Duodenal mucosa (tissue), 2 donors: ENCODE measurements around the gene MTIF3.

Experiments
- H3K27ac ChIP-seq: one replicate; pipeline ENCODE4 v1.7.0; 2013; ENCODE audit warnings: low read depth, low read length
- H3K27me3 ChIP-seq, 2 donors: one replicate each; pipeline ENCODE4 v1.7.0; 2013; ENCODE audit warnings: low read length in 2 of 2, control low read depth in 1 of 2; ENCODE audit not compliant: insufficient read depth in 2 of 2, control insufficient read depth in 1 of 2
- H3K36me3 ChIP-seq, 2 donors: one replicate each; pipeline ENCODE4 v1.7.0; 2013; ENCODE audit warnings: low read length in 2 of 2, control low read depth in 1 of 2; ENCODE audit not compliant: insufficient read depth in 2 of 2, control insufficient read depth in 1 of 2
- H3K4me1 ChIP-seq, 2 donors: one replicate each; pipeline ENCODE4 v1.7.0; 2013; ENCODE audit warnings: low read length in 2 of 2, control low read depth in 1 of 2; ENCODE audit not compliant: insufficient read depth in 2 of 2, control insufficient read depth in 1 of 2
- H3K4me3 ChIP-seq, 2 donors: one replicate each; pipeline ENCODE4 v1.7.0; 2013; ENCODE audit warnings: low read length in 2 of 2, low read depth in 1 of 2
- H3K9ac ChIP-seq, 2 donors: one replicate each; pipeline ENCODE4 v1.7.0; 2013; ENCODE audit warnings: low read length in 2 of 2, low read depth in 1 of 2
- H3K9me3 ChIP-seq, 2 donors: one replicate each; pipeline ENCODE4 v1.7.0; 2013; ENCODE audit warnings: low read length in 2 of 2, control low read depth in 1 of 2; ENCODE audit not compliant: control insufficient read depth in 1 of 2

The MTIF3 gene

GRCh38 chr13:27481766-27482165 is 31.4 kb upstream of the MTIF3 start:
- H3K4me3 ChIP-seq = no peak overlapping the region
- H3K36me3 ChIP-seq = no peaks in the 10 kb centered on the region
- peaks cover 6 to 16% of the 10 kb centered on the region in 2 donors for H3K4me1 ChIP-seq
- no peaks in the 10 kb centered on the region for H3K9me3 ChIP-seq
- H3K9ac ChIP-seq = no peak overlapping the region
- no peaks in the 10 kb centered on the region for H3K27me3 ChIP-seq
- no peak overlapping the region for H3K27ac ChIP-seq

DNA sequence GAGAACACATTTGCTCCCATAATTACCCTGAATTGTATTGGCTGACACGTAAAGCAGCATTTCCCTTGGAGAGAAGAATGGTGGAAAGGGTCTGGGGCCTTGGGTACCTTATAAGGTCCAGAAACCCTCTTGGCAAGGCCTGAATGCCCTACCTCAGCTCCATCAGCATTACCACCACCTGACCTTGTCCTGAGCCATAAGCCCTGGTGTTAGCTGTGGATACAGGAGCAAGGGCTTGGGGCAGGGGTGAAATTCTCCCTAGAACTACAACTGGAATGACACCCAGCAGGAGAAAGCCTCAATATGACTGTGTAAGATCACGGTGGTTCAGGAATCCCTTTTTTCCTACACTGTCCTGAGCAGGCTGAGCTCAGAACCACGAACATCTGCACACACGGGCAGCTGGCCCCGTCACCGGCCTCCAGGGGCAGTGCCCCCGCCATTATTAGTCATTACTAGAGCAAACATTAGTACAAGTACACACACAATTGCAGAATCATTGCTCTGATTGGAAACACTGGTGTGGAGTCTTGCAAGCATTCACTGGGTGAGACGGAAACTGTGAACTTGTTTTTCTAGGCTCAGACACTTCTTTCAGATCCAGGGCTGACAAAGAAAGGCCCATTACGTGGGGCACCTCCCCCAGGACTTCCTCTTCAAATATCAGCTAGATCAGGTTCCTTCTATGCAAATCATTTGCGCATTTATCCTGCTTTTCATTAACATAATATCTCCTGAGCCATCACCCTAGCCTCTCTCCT is 26.8 kb upstream of the MTIF3 start:
- H3K27ac ChIP-seq = no peak overlapping the region
- H3K9ac ChIP-seq = no peak overlapping the region
- no peak overlapping the region for H3K4me3 ChIP-seq
- peaks cover 6 to 12% of the 10 kb centered on the region in 2 donors for H3K4me1 ChIP-seq
- no peaks in the 10 kb centered on the region for H3K36me3 ChIP-seq
- no peaks in the 10 kb centered on the region for H3K9me3 ChIP-seq
- H3K27me3 ChIP-seq = no peaks in the 10 kb centered on the region

DNA sequence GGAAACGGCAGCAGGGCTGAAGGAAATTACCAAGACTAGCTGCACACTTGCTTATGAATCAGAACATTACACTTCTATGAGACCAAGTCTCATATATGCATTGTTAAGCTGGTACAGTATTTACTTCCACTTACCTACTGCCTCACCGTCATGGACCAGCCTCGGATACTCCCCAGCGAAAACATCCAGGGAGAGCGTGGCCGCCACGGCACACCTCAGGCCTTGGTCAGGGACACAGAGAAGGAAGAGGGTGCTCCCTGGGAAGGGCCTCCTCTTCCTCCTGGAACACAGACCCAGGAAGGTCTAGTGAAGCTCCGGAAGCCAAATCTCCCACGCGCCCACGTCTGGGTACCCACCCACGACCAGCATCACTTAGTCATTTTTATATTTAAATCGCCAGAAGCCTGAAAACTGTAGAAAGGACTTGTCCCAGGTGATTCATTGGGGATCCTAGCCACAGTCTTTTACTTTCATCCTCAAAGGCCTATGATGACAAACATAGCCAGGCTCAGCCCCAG is 24.4 kb upstream of the MTIF3 start:
- H3K4me1 ChIP-seq = peaks cover 11 to 12% of the 10 kb centered on the region in 2 donors
- H3K36me3 ChIP-seq = no peaks in the 10 kb centered on the region
- no peak overlapping the region for H3K27ac ChIP-seq
- no peak overlapping the region for H3K9ac ChIP-seq
- no peak overlapping the region for H3K4me3 ChIP-seq
- H3K27me3 ChIP-seq = no peaks in the 10 kb centered on the region
- H3K9me3 ChIP-seq = no peaks in the 10 kb centered on the region

- no peaks in the 10 kb centered on the region for H3K27me3 ChIP-seq
- H3K4me1 ChIP-seq = peaks cover 10 to 11% of the 10 kb centered on the region in 2 donors
- no peak overlapping the region for H3K4me3 ChIP-seq
- no peak overlapping the region for H3K27ac ChIP-seq
- H3K9ac ChIP-seq = no peak overlapping the region
- no peaks in the 10 kb centered on the region for H3K9me3 ChIP-seq
- no peaks in the 10 kb centered on the region for H3K36me3 ChIP-seq
Observed at GRCh38 chr13:27472941-27473340, 22.6 kb upstream of the MTIF3 start.

- H3K9ac ChIP-seq = no peak overlapping the region
- peaks cover 5 to 10% of the 10 kb centered on the region in 2 donors for H3K4me1 ChIP-seq
- no peak overlapping the region for H3K4me3 ChIP-seq
- no peaks in the 10 kb centered on the region for H3K9me3 ChIP-seq
- H3K27me3 ChIP-seq = no peaks in the 10 kb centered on the region
- no peak overlapping the region for H3K27ac ChIP-seq
- H3K36me3 ChIP-seq = no peaks in the 10 kb centered on the region
Observed at GRCh38 chr13:27472441-27472840, 22.1 kb upstream of the MTIF3 start.

DNA sequence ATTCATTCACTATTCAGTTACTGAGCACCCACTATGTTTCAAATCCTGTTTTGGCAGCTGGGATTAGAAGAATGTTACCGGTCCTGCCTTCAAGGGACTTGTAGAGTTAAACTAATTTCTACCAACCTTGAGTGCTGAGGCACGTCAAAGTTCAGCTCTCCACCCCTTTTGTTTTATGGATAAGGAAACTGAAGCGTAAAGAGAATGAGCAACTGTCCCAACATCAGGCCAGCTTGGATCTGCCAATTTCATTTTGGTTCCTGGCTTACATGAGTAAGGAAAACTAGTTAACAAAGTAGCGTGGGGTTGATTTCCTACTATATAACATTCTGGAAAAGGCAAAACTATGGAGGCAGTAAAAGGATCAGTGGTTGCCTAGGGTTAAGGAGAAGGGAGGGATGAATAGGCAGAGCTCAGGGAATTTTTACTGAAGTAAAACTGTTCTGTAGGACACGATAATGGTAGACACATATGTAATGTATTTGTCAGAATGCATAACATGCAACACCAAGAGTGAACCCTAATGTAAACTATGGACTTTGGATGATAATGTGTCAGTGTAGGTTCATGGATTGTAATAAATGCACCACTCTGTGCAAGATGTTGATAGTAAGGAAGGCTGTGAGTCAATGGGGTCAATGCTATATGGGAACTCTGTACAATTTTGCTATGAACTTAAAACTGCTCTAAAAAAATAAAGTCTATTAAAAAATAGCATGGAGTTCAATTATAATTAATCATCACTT is 19.9 kb upstream of the MTIF3 start:
- H3K9ac ChIP-seq = no peak overlapping the region
- peak overlapping the region; percentile 30 to 37 for H3K4me3 ChIP-seq
- peaks cover 0 to 4% of the 10 kb centered on the region in 2 donors for H3K4me1 ChIP-seq
- no peak overlapping the region for H3K27ac ChIP-seq
- H3K27me3 ChIP-seq = no peaks in the 10 kb centered on the region
- no peaks in the 10 kb centered on the region for H3K9me3 ChIP-seq
- H3K36me3 ChIP-seq = no peaks in the 10 kb centered on the region

DNA sequence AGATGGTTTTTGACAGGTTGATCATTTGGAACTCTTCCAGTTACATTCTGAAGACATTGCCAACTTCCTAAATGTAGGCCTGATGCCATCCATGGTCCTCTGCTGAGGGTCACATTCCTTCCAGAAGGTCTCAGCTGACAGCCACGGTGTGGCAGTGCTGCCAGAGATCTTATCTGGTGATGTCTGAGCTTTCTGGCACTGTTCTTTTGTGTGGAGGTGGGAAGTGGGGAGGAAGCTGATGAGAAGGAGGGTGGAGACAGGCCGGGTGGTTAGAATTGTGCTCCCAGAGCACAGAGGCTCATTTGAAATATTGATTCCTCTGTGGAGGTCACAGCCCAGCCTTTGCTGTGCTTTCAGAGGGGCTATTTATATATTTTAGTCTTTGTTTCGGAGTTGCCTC is 16.1 kb upstream of the MTIF3 start:
- H3K9me3 ChIP-seq = no peaks in the 10 kb centered on the region
- peaks cover 0 to 4% of the 10 kb centered on the region in 2 donors for H3K4me1 ChIP-seq
- H3K36me3 ChIP-seq = no peaks in the 10 kb centered on the region
- H3K27ac ChIP-seq = no peak overlapping the region
- H3K9ac ChIP-seq = no peak overlapping the region
- H3K27me3 ChIP-seq = no peaks in the 10 kb centered on the region
- no peak overlapping the region for H3K4me3 ChIP-seq

- Histone ChIP-seq H3K4me1 (peaks cover 0 to 4% of the 10 kb centered on the region in 2 donors), H3K9me3 (no peaks in the 10 kb centered on the region), H3K27me3 (no peaks in the 10 kb centered on the region), H3K4me3 (no peak overlapping the region), H3K27ac (no peak overlapping the region), H3K36me3 (no peaks in the 10 kb centered on the region), H3K9ac (no peak overlapping the region)
Observed at GRCh38 chr13:27465611-27466010, 15.2 kb upstream of the MTIF3 start.

DNA sequence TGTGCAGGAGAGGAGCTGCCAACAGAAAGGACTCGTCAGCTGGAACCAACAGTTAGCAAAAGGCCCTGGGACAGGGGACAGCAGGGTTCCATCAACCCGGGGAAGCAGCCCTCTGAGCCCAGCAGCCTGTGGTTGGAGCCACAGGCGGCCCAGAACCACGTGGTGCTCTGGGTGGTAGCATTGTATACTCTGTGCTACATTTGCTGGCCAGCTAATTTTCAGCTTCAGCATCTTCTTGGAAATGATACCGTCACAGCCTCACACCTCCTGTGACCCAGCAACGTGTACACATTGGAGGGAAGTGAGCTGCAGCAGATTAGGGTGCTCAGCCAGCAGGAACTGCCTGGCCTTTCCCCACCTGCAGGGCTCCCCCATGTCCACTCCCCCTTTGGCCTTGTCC is 13.1 kb upstream of the MTIF3 start:
- H3K9ac ChIP-seq = no peak overlapping the region
- H3K27me3 ChIP-seq = no peaks in the 10 kb centered on the region
- H3K27ac ChIP-seq = no peak overlapping the region
- H3K4me1 ChIP-seq = no peaks in the 10 kb centered on the region
- no peaks in the 10 kb centered on the region for H3K9me3 ChIP-seq
- H3K36me3 ChIP-seq = no peaks in the 10 kb centered on the region
- no peak overlapping the region for H3K4me3 ChIP-seq

- Histone ChIP-seq H3K36me3 (no peaks in the 10 kb centered on the region), H3K4me1 (no peaks in the 10 kb centered on the region), H3K9ac (no peak overlapping the region), H3K9me3 (no peaks in the 10 kb centered on the region), H3K27me3 (no peaks in the 10 kb centered on the region), H3K27ac (no peak overlapping the region), H3K4me3 (no peak overlapping the region)
Observed at GRCh38 chr13:27461940-27462584, 11.7 kb upstream of the MTIF3 start.
